Nephron progenitor cell (in vitro differentiated cells): ENCODE measurements around the gene PLSCR1.
"Not testable (repeated sequence)": the region's sequence is repeated elsewhere in the genome, so short reads cannot be mapped to it uniquely, and the experiment has no call there.

ENCODE experiments used
- DNase-seq: peaks from one replicate; pipeline ENCODE4 v3.0.0; 2021
- H3K27ac Mint-ChIP-seq: 2 replicates; pipeline ENCODE4 v1.8.0; 2021; ENCODE audit warnings: mild to moderate bottlenecking, moderate library complexity, mixed read lengths
- H3K27me3 Mint-ChIP-seq: 2 replicates; pipeline ENCODE4 v1.8.0; 2021; ENCODE audit warnings: mild to moderate bottlenecking, low read depth, mixed read lengths; ENCODE audit not compliant: poor library complexity
- H3K36me3 Mint-ChIP-seq: 2 replicates; pipeline ENCODE4 v1.8.0; 2021; ENCODE audit warnings: low read depth, mixed read lengths
- H3K4me1 Mint-ChIP-seq: 2 replicates; pipeline ENCODE4 v1.8.0; 2021; ENCODE audit warnings: mixed read lengths
- H3K4me3 Mint-ChIP-seq: 2 replicates; pipeline ENCODE4 v1.8.0; 2021; ENCODE audit warnings: mild to moderate bottlenecking, moderate library complexity, mixed read lengths
- H3K9me3 Mint-ChIP-seq: 2 replicates; pipeline ENCODE4 v1.8.0; 2021; ENCODE audit warnings: mild to moderate bottlenecking, moderate library complexity, mixed read lengths
- CTCF ChIP-seq: fragments of 200-600 bp; sonication (generic); IDR thresholded peaks from 2 replicates; pipeline ENCODE4 v1.5.0; 2021; ENCODE audit warnings: antibody characterized with exemption

PLSCR1 gene

GRCh38 chr3:146532406-146532805 is 12.0 kb downstream of the PLSCR1 start:
- Mint-ChIP-seq H3K9me3 (no peaks in the 10 kb centered on the region), H3K4me1 (peaks cover 19% of the 10 kb centered on the region), H3K36me3 (peaks cover 19% of the 10 kb centered on the region), H3K27ac (no peak overlapping the region), H3K4me3 (no peak overlapping the region), H3K27me3 (no peaks in the 10 kb centered on the region)
- no peak for TF ChIP-seq CTCF
- DNase-seq, result no peak

- H3K27ac Mint-ChIP-seq, result peak overlapping the region; percentile 70
Observed at GRCh38 chr3:146530609-146531008, 13.8 kb downstream of the PLSCR1 start.

GRCh38 chr3:146529021-146529420 is 15.4 kb downstream of the PLSCR1 start:
- DNase-seq, result no peak
- Mint-ChIP-seq H3K36me3 (peaks cover 17% of the 10 kb centered on the region), H3K4me3 (no peak overlapping the region), H3K27me3 (no peaks in the 10 kb centered on the region), H3K27ac (no peak overlapping the region), H3K9me3 (no peaks in the 10 kb centered on the region), H3K4me1 (peaks cover 21% of the 10 kb centered on the region)
- TF ChIP-seq CTCF, result no peak

More at GRCh38 chr3:146530609-146531008, 13.8 kb downstream of the PLSCR1 start:
- Mint-ChIP-seq H3K4me1 (peaks cover 14% of the 10 kb centered on the region), H3K27me3 (no peaks in the 10 kb centered on the region), H3K36me3 (peaks cover 17% of the 10 kb centered on the region), H3K9me3 (no peaks in the 10 kb centered on the region), H3K4me3 (no peak overlapping the region)
- TF ChIP-seq CTCF, result no peak
- no peak for DNase-seq

GRCh38 chr3:146524961-146525360 is 19.4 kb downstream of the PLSCR1 start:
- Mint-ChIP-seq H3K9me3 (no peaks in the 10 kb centered on the region), H3K27ac (no peak overlapping the region), H3K36me3 (peaks cover 18% of the 10 kb centered on the region), H3K27me3 (no peaks in the 10 kb centered on the region), H3K4me1 (peaks cover 25% of the 10 kb centered on the region), H3K4me3 (no peak overlapping the region)
- no peak for DNase-seq
- TF ChIP-seq CTCF, result no peak

- no peak for TF ChIP-seq CTCF
- peaks cover 13% of the 10 kb centered on the region for H3K36me3 Mint-ChIP-seq
- H3K4me3 Mint-ChIP-seq, result no peak overlapping the region
- peaks cover 25% of the 10 kb centered on the region for H3K4me1 Mint-ChIP-seq
- no peaks in the 10 kb centered on the region for H3K27me3 Mint-ChIP-seq
- no peak overlapping the region for H3K27ac Mint-ChIP-seq
- DNase-seq, result no peak
- no peaks in the 10 kb centered on the region for H3K9me3 Mint-ChIP-seq
Observed at GRCh38 chr3:146523531-146523930, 20.9 kb downstream of the PLSCR1 start.

- not testable (repeated sequence) for DNase-seq, H3K27me3 Mint-ChIP-seq, H3K4me3 Mint-ChIP-seq, H3K9me3 Mint-ChIP-seq
- Mint-ChIP-seq H3K27ac (peak overlapping the region; percentile 62), H3K4me1 (peaks cover 25% of the 10 kb centered on the region), H3K36me3 (peaks cover 13% of the 10 kb centered on the region)
Observed at GRCh38 chr3:146522174-146523158, 21.9 kb downstream of the PLSCR1 start.
